GM18858 (cell line): Measurements from ENCODE around the gene DSTN.

Experiments
- ATAC-seq: cut with Tn5 transposase; IDR thresholded peaks from one replicate; pipeline ENCODE4 v1.9.1; 2021; ENCODE audit not compliant: unreplicated experiment

Gene DSTN

GRCh38 chr20:17636523-17637412 is 66.9 kb downstream of the DSTN start:
- no peak for ATAC-seq

GRCh38 chr20:17637413-17637780 is 67.5 kb downstream of the DSTN start:
- no peak for ATAC-seq

GRCh38 chr20:17637985-17638640 is 68.2 kb downstream of the DSTN start:
- ATAC-seq: no peak

- no peak for ATAC-seq
Observed at GRCh38 chr20:17638835-17639407, 69.0 kb downstream of the DSTN start.

- ATAC-seq: no peak
Observed at GRCh38 chr20:17640146-17640874, 70.4 kb downstream of the DSTN start.

GRCh38 chr20:17640875-17641378 is 71.1 kb downstream of the DSTN start:
- ATAC-seq: no peak

- no peak for ATAC-seq
Observed at GRCh38 chr20:17641520-17641964, 71.7 kb downstream of the DSTN start.

- ATAC-seq: no peak
Observed at GRCh38 chr20:17641993-17642392, 72.1 kb downstream of the DSTN start.

GRCh38 chr20:17642404-17643269 is 72.8 kb downstream of the DSTN start:
- no peak for ATAC-seq

- ATAC-seq: no peak
Observed at GRCh38 chr20:17643531-17644188, 73.8 kb downstream of the DSTN start.

- no peak for ATAC-seq
Observed at GRCh38 chr20:17644451-17644850, 74.6 kb downstream of the DSTN start.

GRCh38 chr20:17645010-17645409 is 75.1 kb downstream of the DSTN start:
- ATAC-seq: no peak

GRCh38 chr20:17645546-17646208 is 75.8 kb downstream of the DSTN start:
- ATAC-seq: no peak

GRCh38 chr20:17646209-17646960 is 76.5 kb downstream of the DSTN start:
- ATAC-seq: no peak

GRCh38 chr20:17646961-17647301 is 77.1 kb downstream of the DSTN start:
- no peak for ATAC-seq

GRCh38 chr20:17647391-17648314 is 77.8 kb downstream of the DSTN start:
- no peak for ATAC-seq

GRCh38 chr20:17648315-17648646 is 78.4 kb downstream of the DSTN start:
- ATAC-seq: no peak
